ENCODE measurements around the gene C3orf20. TPM values are rescaled to one million over a fixed set of nuclear protein-coding genes. Genes with fewer than 3 reads are reported as not detected.

Gene C3orf20
- total RNA-seq, 1 experiment from 2014 or later: not detected

- no peak for DNase-seq (ENCODE audit: low spot score)
Observed at GRCh38 chr3:14812196-14812790, 137.4 kb downstream of the C3orf20 start.

GRCh38 chr3:14814411-14814871 is 139.5 kb downstream of the C3orf20 start:
- DNase-seq (ENCODE audit: low spot score): no peak

GRCh38 chr3:14816359-14816758 is 141.4 kb downstream of the C3orf20 start:
- DNase-seq (ENCODE audit: low spot score): no peak

GRCh38 chr3:14818804-14819500 is 144.0 kb downstream of the C3orf20 start, which contains the start of gene FGD5:
FGD5 (plus strand) TSS chr3:14818962; CDS start chr3:14819072, 110 bp downstream.
- no peak for DNase-seq (ENCODE audit: low spot score)

- no peak for DNase-seq (ENCODE audit: low spot score)
Observed at GRCh38 chr3:14819671-14820070, 144.7 kb downstream of the C3orf20 start.

- DNase-seq (ENCODE audit: low spot score): no peak
Observed at GRCh38 chr3:14820156-14820555, 145.2 kb downstream of the C3orf20 start.

GRCh38 chr3:14821151-14821550 is 146.2 kb downstream of the C3orf20 start:
- no peak for DNase-seq (ENCODE audit: low spot score)

GRCh38 chr3:14822134-14822533 is 147.2 kb downstream of the C3orf20 start:
- no peak for DNase-seq (ENCODE audit: low spot score)

Other genes with a start within 250 kb of the C3orf20 start
- gene GRIP2, start 134.8 kb upstream of the C3orf20 start, total RNA-seq (2014; rRNA removed; shearing (Covaris generic)): 0.77 TPM in 1 of 2 replicates, not detected in the other
- 7.7 and 18.6 TPM in 2 replicates for gene CCDC174, start 23.4 kb upstream of the C3orf20 start, total RNA-seq (2014; rRNA removed; shearing (Covaris generic))
- gene FGD5, start 143.8 kb downstream of the C3orf20 start, total RNA-seq (2014; rRNA removed; shearing (Covaris generic)): 0.17 TPM in 1 of 2 replicates, not detected in the other

Data from H4 (cell line).